DMS153 treated with DMSO at 0.1 percent for 48 hours (cell line): Measurements from ENCODE around the gene RPS23.

ENCODE experiments used
- DNase-seq: peaks from one replicate; lab custom pipeline; 2025; ENCODE audit not compliant: unreplicated experiment; lab: John Stamatoyannopoulos, UW

Gene RPS23

GRCh38 chr5:82246960-82247574, 31.1 kb downstream of the RPS23 start:
- DNase-seq, result no peak

DNA sequence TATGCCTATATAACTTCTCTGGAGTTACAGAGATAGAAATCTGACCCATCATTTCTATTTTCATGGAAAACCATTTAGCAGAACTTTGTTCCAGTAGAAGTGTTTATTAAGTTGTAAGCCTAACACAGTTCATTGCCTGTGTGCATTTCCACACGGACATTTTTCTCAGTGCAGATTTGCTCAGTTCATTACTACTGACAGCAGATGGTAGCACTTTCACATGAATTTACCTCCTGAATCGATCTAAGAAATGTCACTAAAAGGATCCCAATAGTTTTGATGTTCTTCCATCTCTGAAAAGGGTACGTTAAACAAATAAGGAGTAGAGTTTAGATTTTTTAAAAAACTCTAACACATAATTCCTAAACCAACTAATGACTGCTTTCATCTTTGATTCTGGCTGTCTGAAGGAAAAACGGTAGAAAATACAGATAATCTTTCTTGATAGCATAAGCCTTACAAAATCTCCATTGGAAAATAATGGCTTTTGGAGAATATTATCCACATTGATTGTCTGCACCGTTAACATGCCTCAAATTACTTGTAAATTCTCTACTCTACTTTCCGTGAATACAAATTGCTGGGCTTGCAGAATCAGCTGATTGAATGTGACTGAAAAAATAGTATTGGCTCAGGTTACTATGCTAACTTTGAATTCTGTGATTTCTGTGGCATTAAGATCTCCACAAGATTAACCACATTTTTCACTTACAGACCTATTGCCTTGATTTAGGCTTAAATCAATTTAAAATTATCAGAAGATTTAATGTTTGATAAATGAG, 33.1 kb downstream of the RPS23 start:
- no peak for DNase-seq

DNA sequence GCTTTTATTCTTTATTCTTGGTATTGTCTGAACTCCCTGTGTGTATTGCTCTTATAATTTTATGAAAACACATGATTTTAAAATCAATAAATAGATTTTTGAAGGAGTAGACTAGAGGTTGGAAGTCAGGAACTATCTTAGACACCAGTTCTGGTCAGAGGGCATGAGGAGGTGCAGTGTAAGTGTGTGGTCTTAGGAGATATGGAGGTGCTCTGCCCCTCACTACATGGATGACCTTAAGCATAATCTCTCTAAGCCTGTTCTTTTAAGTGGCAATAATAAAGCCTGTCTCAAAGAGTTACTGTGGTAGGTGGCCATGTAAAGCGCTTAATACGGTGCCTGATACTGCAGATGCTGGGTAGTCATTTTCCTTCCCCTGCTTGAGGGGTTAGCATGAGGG, 34.0 kb downstream of the RPS23 start:
- no peak for DNase-seq

DNA sequence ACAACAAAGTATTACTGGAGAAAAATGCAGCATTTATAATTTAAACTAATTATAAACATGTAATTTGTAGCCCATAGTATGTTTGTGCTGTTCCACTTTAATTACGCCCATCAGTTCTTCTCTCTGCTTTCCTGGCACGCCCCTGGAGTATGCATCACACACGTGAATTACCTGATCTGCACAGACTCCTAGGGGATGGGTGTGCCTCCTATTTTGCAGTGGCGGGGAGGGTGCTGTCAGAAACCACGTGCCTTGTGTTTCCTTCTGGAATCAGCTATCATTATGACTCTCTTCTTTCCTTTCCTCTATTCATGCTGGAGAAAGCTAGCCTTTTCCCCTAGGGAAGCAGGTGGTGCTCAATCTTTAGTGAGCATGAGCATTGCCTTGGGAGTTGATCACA, 43.3 kb downstream of the RPS23 start:
- no peak for DNase-seq

DNA sequence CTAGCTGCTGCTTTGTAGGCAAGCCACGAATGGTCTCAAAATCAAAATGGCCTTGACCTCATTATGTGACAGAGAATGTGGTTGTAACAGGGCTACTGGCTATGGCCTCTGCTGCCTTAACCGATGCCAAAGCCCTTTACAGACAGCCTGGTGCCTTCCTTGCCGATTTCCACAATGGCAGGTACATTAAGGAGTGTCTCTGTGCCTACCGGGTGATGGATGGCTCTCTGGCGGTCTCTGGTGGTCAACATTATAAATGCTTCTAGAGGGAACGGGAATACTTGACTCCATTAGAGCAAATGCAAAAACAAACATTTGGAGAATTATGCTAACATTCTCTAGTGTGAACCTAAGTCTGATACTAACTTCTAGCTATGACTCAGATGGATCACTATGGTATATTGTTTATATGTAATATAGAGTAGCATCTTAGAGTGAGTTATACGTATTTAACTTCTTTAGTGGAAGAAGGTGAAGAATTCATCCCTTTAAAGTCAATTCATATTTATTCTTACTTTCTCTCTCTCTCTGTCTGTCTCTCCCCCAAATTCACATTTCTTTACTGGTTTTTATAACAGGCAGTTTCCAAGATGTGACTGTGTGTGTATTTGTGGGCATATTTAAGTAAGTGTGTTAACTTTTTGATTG, 52.5 kb downstream of the RPS23 start:
- peak; percentile 6 for DNase-seq
